ENCODE data around the gene CATSPER3.

The CATSPER3 gene

DNA sequence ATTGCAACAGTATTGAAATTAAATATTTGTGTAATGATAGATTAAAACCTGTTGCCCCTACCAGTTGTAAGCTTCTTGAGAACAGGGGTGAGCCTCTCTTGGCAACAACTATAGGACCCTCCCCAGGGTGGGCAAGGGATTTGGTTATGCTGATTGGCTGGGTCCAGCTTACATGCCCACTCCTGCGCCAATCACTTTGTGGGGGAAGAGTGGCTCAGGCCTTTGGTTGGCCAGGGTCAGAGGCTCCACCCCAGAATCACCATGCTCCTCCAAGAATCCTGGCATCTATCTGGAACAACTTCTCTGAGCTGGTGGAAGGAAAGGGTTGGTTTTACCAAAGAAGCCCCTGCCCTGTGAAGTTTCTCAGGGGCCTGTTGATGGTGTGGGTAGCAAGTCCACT lies 74.9 kb downstream of the CATSPER3 start:
- no peak for DNase-seq (ENCODE audit: low read depth)

DNA sequence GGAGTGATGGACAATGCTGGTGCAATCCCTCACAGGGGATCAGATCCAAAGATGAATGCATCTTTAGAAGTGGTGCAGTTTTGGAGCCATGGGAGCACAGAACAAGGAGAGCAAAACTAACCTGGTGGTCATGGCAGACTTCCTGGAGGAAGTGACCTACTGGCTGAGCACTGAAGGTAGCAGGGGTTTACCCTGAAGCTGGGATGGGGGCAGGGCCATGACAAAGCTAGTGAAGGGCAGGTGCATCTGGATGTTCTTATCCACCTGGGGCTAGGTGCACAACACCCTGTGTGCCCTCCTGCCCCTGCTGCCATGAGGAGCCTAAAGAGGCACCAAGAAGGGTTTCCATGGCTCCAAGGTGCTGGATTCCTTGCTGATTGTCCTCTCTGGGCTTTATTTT lies 77.8 kb downstream of the CATSPER3 start:
- DNase-seq (ENCODE audit: low read depth) = no peak

- no peak for DNase-seq (ENCODE audit: low read depth)
These were observed 79.1 kb downstream of the CATSPER3 start for GRCh38 chr5:135046661-135047346.

DNA sequence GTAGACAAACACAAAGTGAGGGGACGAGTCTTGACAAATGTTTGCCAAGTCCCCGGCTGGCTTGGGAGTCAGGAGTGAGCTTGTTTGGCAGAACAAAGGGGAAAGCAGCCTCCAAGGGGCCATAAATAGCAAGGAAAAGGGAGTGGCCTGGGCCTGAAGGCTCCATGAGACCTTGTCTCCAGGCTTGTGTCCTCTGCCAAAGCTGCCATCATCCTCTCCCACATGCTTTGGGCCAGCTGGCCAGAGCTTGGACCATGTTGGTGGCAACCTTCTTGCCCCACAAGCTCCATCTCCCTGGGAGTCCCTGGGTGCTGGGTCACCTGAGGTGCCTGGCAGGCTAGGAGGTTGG lies 79.6 kb downstream of the CATSPER3 start:
- no peak for DNase-seq (ENCODE audit: low read depth)

GRCh38 chr5:135048286-135048685 lies 80.6 kb downstream of the CATSPER3 start:
- DNase-seq (ENCODE audit: low read depth) = no peak

GRCh38 chr5:135048930-135049329 lies 81.2 kb downstream of the CATSPER3 start:
- no peak for DNase-seq (ENCODE audit: low read depth)

- DNase-seq (ENCODE audit: low read depth) = no peak
These were observed 82.6 kb downstream of the CATSPER3 start for GRCh38 chr5:135050244-135050767.

GRCh38 chr5:135051399-135051798 lies 83.7 kb downstream of the CATSPER3 start:
- no peak for DNase-seq (ENCODE audit: low read depth)

- no peak for DNase-seq (ENCODE audit: low read depth)
These were observed 84.2 kb downstream of the CATSPER3 start for GRCh38 chr5:135051872-135052271.

DNA sequence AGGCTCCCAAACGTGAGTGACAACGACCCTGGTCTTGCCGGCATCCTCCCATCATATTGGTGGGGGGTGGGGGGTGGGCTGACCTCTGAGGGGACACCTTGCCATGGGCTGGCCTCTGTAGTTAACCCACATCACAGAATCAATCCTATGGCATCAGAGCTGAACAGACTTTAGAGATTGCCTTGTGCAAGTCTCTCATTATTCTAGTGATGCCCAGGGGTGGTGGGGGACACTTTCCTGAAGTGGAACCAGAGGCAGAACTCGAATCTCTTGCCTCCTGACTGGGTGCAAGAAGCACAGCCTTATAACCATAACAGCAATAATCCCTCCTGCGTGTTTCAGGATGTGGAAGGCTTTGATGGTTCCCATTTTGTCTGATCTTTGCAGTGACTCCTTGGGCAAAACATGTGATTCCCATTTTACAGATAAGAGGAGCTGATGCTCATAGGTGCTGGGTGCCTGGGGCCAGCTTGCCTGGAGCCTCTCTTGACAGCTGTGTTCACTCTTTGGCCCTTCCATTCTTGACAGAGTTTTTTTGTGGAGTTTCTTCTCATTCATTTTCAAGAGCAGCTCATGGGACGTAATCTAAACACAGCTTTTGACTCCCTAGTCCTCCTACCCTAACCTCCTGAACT lies 84.9 kb downstream of the CATSPER3 start:
- DNase-seq (ENCODE audit: low read depth) = no peak

DNA sequence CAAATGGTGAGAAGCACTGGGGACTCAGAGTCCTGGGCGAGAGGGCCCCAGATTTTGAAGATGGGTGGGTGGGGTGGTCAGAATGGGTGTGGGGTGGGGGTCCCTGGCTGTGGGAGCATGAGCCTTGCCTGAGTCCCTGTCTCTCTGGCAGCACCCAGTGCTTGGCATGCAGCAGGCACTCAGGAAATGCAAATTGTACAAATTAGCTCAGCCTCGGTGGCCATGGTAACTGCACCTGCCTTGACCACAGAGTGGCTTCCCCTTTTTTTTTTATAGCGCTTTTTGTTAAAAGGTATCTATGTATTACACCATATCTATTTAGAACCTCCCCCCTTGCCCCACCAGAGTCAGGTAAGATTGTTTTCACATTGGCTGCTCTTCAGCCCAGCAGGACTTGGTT lies 85.6 kb downstream of the CATSPER3 start:
- DNase-seq (ENCODE audit: low read depth) = no peak

- no peak for DNase-seq (ENCODE audit: low read depth)
These were observed 86.3 kb downstream of the CATSPER3 start for GRCh38 chr5:135053989-135054388.

DNA sequence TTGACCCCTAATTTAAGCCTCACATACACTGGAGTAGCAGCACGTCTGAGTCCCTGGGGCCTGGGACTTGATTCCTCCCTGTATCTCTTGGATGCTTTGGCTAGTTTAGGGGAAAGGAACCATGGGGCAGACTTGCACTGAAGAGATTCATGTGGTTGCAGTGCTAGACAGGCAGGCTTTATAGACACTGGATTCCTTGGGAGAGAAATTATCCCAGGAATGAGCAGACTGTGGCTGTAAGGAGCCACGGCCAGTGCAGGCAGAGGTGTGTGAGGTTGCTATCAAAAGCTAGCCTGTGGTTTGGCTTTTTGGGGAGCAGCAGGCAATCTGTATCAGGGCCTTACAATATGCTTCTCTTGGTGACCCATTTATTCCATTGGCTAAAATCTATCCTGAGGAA lies 86.8 kb downstream of the CATSPER3 start:
- no peak for DNase-seq (ENCODE audit: low read depth)

DNA sequence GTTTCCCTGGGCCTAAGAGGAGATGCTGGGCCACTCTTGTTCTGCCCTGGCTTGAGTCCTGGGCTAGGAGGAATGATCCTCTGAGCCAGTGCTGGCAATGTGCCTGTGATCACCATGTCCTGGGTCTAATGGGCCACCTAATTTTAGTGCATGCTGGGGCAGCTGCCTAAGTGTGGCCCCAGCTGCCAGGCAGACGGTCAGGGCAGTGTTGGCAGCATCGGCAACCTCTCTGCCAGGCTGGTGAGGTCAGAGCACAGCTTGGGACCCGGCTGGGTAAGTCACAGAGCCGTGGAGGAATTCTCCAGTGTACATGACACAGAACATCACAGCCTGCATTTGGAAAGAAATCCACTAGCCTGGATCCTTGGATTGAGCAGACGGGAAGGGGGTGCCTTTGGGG lies 87.7 kb downstream of the CATSPER3 start:
- DNase-seq (ENCODE audit: low read depth) = no peak

DNA sequence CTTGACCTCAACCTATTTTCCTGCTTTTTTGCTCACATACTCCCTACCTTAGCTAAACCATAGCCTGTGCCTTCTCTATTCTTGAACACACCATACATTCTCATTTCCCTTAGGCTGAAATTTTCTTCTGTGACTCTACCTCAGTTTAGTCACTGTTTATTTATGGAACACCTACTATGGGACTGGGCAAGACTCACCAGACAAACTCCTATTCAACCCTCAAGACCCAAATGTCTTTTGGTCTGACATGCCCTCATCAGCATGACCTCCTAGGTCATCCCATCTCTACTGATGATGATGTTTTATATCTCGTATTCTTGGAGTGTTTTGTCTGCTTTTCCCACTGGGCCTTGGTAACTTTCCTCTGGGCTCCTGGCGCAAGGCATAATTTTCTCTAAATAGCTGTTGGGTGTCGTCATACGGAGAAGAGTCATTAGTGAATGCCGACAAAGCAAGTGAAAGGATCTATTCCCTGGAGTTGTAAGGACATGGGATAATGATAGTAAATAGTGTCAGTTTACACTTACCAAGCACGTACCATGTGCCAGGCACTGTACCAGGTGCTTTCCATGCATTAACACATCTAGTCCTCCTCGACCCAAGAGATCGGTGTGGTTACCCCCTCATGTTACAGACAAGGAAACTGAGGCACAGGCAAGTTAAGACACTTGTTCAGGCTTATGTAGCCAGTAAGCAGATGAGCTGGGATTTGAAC lies 88.8 kb downstream of the CATSPER3 start:
- no peak for DNase-seq (ENCODE audit: low read depth)

DNA sequence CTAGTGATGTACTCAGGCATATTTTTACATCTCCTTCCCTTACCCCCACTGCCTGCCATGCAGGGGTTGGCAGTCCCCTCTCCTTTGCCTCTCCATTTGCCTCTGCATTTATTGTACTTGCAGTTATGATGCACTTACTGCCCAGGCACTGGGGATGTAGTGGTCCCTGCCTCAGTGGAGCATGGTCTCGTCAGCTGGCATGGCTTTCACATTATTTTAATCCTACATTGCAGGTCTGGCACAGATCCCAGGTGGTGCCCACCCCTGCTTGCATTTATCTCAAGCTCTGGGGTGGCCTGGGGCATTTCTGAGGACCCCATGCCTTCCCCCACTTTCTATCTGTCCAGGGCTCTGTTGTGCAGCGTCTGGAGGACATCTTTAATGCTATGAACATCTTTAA lies 89.5 kb downstream of the CATSPER3 start:
- DNase-seq (ENCODE audit: low read depth) = no peak

- DNase-seq (ENCODE audit: low read depth) = no peak
These were observed 90.6 kb downstream of the CATSPER3 start for GRCh38 chr5:135058331-135058732.

- DNase-seq (ENCODE audit: low read depth) = no peak
These were observed 91.6 kb downstream of the CATSPER3 start for GRCh38 chr5:135059000-135059923.

DNA sequence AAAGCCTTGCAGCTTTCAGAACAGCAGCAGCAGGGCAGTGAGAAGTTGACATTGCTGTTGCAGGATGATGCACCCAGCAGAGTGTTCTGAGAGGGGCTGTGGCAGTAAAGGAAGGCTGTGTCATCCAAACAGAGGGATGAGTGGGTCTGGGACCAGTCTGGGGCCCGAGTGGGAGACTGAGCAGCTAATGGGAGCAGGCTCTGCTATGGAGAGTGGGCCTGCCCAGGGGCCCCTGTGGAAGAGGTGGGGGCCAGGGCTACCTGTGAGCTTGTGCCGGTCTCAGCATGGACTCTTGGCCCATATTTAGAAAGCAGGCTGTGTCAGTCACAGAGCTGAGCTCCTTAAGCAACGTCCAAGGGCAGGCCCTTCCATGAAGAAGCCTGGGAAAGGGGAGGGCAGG lies 92.3 kb downstream of the CATSPER3 start:
- no peak for DNase-seq (ENCODE audit: low read depth)

DNA sequence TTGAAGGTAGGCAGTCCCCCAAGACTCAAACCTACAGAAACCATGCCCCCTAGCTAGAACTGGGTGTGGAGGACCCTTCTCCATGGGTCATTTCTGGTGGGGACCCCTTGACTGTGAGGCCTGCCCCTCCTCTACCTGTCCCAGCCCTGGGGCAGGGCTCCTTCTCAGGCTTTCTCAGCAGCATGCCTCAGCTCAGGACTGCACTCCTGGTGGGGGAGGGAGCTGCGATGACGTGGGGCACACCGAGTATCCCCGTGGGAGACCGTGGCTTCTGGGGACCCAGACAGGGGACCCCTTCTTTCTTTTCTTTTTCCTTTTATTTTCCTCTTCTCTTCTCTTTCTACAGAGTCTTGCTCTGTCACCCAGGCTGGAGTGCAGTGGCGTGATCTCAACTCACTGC lies 93.3 kb downstream of the CATSPER3 start:
- no peak for DNase-seq (ENCODE audit: low read depth)

All from HS-5 (cell line).